Mesendoderm (in vitro differentiated cells): ENCODE data around the gene TTC23L. TPM values are rescaled to one million over a fixed set of nuclear protein-coding genes. Genes with fewer than 3 reads are reported as not detected.
A peak's percentile ranks its signal among the peaks of the same experiment; 100 is the strongest.

Experiments used
- DNase-seq: peaks from one replicate; pipeline ENCODE4 v3.0.0; 2013
- H2AK5ac ChIP-seq: 2 replicates; pipeline ENCODE4 v1.6.1; 2013; ENCODE audit warnings: low read length, inconsistent platforms
- H2BK120ac ChIP-seq: 2 replicates; pipeline ENCODE4 v1.6.1; 2013; ENCODE audit warnings: low read depth, mild to moderate bottlenecking, low read length, moderate library complexity, mixed read lengths
- H2BK15ac ChIP-seq: replicated peaks from 2 replicates; pipeline ENCODE4 v1.6.1; 2013; ENCODE audit warnings: low read depth, mild to moderate bottlenecking, moderate library complexity
- H2BK5ac ChIP-seq: 2 replicates; pipeline ENCODE4 v1.6.1; 2013; ENCODE audit warnings: low read length, inconsistent platforms
- H3K18ac ChIP-seq: 2 replicates; pipeline ENCODE4 v1.6.1; 2013; ENCODE audit warnings: mild to moderate bottlenecking, low read length, mixed read lengths
- H3K23ac ChIP-seq: one replicate; pipeline ENCODE4 v1.6.1; 2013; ENCODE audit warnings: low read length
- H3K27ac ChIP-seq: 2 replicates; pipeline ENCODE4 v1.5.1; 2013; ENCODE audit warnings: low read depth, mild to moderate bottlenecking, inconsistent platforms, low read length, moderate library complexity
- H3K27me3 ChIP-seq: 2 replicates; pipeline ENCODE4 v1.6.1; 2013; ENCODE audit warnings: low read length, control low read depth, mild to moderate bottlenecking, inconsistent platforms; ENCODE audit not compliant: insufficient read depth, poor library complexity
- H3K36me3 ChIP-seq: 2 replicates; pipeline ENCODE4 v1.6.1; 2013; ENCODE audit warnings: low read length, inconsistent platforms; ENCODE audit not compliant: control insufficient read depth, insufficient read depth
- H3K4ac ChIP-seq: one replicate; pipeline ENCODE4 v1.6.1; 2013; ENCODE audit warnings: low read depth, mild to moderate bottlenecking, low read length, moderate library complexity
- H3K4me1 ChIP-seq: 2 replicates; pipeline ENCODE4 v1.6.1; 2013; ENCODE audit warnings: low read depth, low read length, inconsistent platforms; ENCODE audit not compliant: control insufficient read depth
- H3K4me2 ChIP-seq: 2 replicates; pipeline ENCODE4 v1.6.1; 2013; ENCODE audit warnings: low read length
- H3K4me3 ChIP-seq: 2 replicates; pipeline ENCODE4 v1.5.1; 2013; ENCODE audit warnings: mild to moderate bottlenecking, low read length
- H3K56ac ChIP-seq: one replicate; pipeline ENCODE4 v1.6.1; 2013; ENCODE audit warnings: low read length
- H3K79me1 ChIP-seq: 2 replicates; pipeline ENCODE4 v1.6.1; 2013; ENCODE audit warnings: low read length, inconsistent platforms
- H3K79me2 ChIP-seq: 2 replicates; pipeline ENCODE4 v1.6.1; 2013; ENCODE audit warnings: mild to moderate bottlenecking, low read length; ENCODE audit not compliant: control insufficient read depth, insufficient read depth
- H3K9ac ChIP-seq: 2 replicates; pipeline ENCODE4 v1.6.1; 2013; ENCODE audit warnings: low read length, inconsistent platforms
- H4K5ac ChIP-seq: one replicate; pipeline ENCODE4 v1.6.1; 2013; ENCODE audit warnings: low read length
- H4K8ac ChIP-seq: one replicate; pipeline ENCODE4 v1.6.1; 2013; ENCODE audit warnings: low read depth, mild to moderate bottlenecking, control low read depth, low read length, moderate library complexity
- WGBS: extraction: QIAGEN DNeasy Blood & Tissue Kit; methylation state at CpG from one replicate; pipeline ENCODE4 v1.1.7; 2013; ENCODE audit warnings: low lambda C conversion rate, missing lambda C conversion rate; ENCODE audit not compliant: insufficient coverage; ENCODE audit errors: extremely low coverage; 5-methylcytosine and 5-hydroxymethylcytosine counted together
- polyA plus RNA-seq, 2 experiments: library from polyadenylated mRNA; stranded (reverse); fragments of 200-250 nt; gene quantifications; one replicate each; pipeline ENCODE4 v1.2.3, GENCODE V29; 2013

TTC23L gene, protein sequence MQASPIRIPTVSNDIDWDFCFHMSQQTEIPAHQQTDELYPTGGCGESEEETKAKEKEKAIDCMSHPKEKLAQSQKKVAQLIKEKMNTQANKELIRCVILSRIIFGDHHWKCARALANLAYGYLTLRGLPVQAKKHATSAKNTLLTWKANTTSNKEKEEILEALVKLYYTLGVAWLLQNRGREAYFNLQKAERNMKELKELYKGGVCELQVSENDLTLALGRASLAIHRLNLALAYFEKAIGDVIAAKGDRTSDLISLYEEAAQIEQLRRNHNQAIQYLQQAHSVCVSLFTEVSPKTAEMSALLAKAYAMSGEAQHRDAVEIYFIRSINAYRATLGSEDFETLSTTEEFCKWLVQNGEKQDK
- polyA plus RNA-seq (2013, experiment 1 of 2), result 0.91 TPM
- polyA plus RNA-seq (2013, experiment 2 of 2), result 0.32 TPM

DNA sequence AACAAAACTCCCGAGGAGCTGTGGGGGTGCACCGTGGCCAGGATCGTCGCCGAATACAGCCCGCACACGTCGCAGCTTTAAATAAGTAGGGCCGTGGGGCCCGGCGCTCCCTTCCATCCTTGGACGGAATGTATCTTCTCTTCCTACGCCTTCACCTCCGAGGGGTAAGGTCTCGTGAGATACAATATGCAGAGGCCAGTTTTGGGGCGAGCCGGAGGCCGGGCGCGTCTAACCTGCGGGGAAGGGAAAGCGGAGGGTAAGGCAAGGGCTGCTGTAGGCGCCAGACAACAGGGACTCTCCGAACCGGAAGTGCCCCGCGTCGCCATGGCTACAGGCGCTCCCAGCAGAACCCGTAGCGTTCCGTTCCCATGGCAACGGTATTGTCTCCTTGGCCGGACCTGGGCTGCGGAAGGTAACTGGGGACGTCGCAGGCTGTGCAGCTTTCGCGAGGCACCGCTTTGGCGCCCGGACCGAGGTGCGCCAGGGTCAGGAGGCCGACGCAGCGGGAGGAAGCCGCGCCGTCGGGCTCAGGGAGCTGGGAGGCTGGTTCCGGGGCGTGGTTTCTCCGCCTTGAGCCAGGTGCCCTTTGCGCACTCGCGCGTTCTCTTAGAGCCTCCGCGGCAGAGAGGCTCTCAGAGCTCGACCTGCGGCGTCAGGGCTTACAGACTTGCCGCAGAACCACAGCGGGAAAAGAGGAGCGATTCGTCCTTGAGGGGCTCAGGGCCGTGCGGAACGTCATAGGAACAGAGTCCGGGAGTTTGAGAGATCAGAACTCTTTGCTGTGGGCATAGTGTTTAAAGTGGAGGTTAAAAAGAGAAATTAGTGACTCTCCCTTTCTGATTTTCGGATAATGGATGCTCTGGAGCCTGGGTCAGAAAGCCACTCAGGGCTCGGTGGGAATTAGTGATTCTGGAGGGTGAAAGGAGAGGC lies at the start of gene TTC23L:
Gene TTC23L (plus strand): TSS at position 380 of the 930 bp plus-strand sequence. CDS start 1,508 bp downstream, outside the sequence.
- peak within 1 kb of the TSS; percentile 85 for H3K56ac ChIP-seq
- no peaks in the 10 kb centered on the region for H3K36me3 ChIP-seq
- no peak within 1 kb of the TSS for H2AK5ac ChIP-seq
- H3K79me1 ChIP-seq, result no peaks in the 10 kb centered on the region
- H4K5ac ChIP-seq, result no peak within 1 kb of the TSS
- WGBS, result no CpG with 5 or more reads among the region's 73 CpGs
- peak within 1 kb of the TSS; percentile 50 for H3K4me3 ChIP-seq
- H3K4ac ChIP-seq, result no peak within 1 kb of the TSS
- peak within 1 kb of the TSS; percentile 75 for H3K4me2 ChIP-seq
- DNase-seq, result peak; percentile 99
- no peak within 1 kb of the TSS for H2BK5ac ChIP-seq
- H3K79me2 ChIP-seq, result no peaks in the 10 kb centered on the region
- no peaks in the 10 kb centered on the region for H3K4me1 ChIP-seq
- no peaks in the 10 kb centered on the region for H3K27me3 ChIP-seq
- peak within 1 kb of the TSS; percentile 67 for H3K9ac ChIP-seq
- H3K18ac ChIP-seq, result no peak within 1 kb of the TSS
- no peak within 1 kb of the TSS for H4K8ac ChIP-seq
- no peak within 1 kb of the TSS for H2BK15ac ChIP-seq
- H3K27ac ChIP-seq, result peak within 1 kb of the TSS; percentile 61
- no peak within 1 kb of the TSS for H2BK120ac ChIP-seq
- no peak within 1 kb of the TSS for H3K23ac ChIP-seq

DNA sequence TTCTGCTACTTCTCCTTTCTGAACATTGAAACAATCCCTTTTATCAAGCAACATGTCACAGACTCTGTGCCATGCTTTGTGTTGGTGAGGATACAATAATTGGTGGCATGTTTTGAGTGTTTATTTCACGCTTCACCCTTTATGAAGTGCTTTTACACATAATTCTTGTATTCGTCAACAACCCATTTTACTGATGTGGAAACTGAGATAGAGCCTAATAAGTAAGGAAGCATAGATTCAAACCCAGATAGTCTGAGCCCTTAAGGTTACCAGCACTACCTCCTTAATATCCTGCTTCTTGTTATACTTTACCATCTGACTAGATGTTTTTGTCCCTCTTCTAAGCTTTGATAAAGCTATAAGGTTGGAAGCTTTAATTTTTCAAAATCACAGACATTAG lies 49.3 kb upstream of the TTC23L start:
- Histone ChIP-seq H3K4me3 (no peak overlapping the region), H2BK15ac (no peak overlapping the region), H3K36me3 (no peaks in the 10 kb centered on the region), H3K23ac (no peak overlapping the region), H2BK5ac (no peak overlapping the region), H2AK5ac (no peak overlapping the region), H3K27ac (no peak overlapping the region), H3K9ac (no peak overlapping the region), H4K5ac (no peak overlapping the region), H3K79me1 (peaks cover 5% of the 10 kb centered on the region), H3K4ac (no peak overlapping the region), H2BK120ac (no peak overlapping the region), H3K4me1 (no peaks in the 10 kb centered on the region), H3K27me3 (no peaks in the 10 kb centered on the region), H3K18ac (no peak overlapping the region), H3K4me2 (no peak overlapping the region), H3K79me2 (peaks cover 2% of the 10 kb centered on the region), H4K8ac (no peak overlapping the region), H3K56ac (no peak overlapping the region)
- DNase-seq, result no peak
- WGBS, result no CpG with 5 or more reads among the region's 2 CpGs

DNA sequence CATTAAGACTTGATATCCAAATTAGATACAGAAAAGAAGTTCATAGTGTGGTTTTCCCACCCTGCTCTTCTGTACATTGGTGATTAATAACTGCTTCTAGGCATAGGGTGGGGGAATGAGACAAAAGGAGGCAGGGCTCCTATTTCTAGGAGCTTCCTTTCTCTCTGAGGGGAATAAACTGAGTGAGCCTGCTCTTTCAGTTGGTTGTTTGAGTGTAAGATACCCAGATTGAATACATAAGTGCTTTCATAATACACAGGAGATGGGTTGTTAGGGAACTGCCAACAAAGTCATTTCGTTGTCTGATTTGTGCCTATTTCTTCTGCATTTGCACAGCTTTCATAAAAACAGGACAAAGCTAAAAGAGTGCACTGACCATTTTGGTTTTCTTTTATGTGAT lies 48.9 kb upstream of the TTC23L start:
- H3K4me1 ChIP-seq, result no peaks in the 10 kb centered on the region
- H3K4me2 ChIP-seq, result no peak overlapping the region
- H3K4ac ChIP-seq, result no peak overlapping the region
- DNase-seq, result no peak
- H3K36me3 ChIP-seq, result no peaks in the 10 kb centered on the region
- H3K27me3 ChIP-seq, result no peaks in the 10 kb centered on the region
- no peak overlapping the region for H2BK5ac ChIP-seq
- H2BK120ac ChIP-seq, result no peak overlapping the region
- H3K56ac ChIP-seq, result no peak overlapping the region
- no peak overlapping the region for H2BK15ac ChIP-seq
- no peak overlapping the region for H3K9ac ChIP-seq
- no peak overlapping the region for H2AK5ac ChIP-seq
- no peak overlapping the region for H3K23ac ChIP-seq
- no peak overlapping the region for H3K4me3 ChIP-seq
- H3K79me1 ChIP-seq, result peaks cover 5% of the 10 kb centered on the region
- no peak overlapping the region for H4K5ac ChIP-seq
- H3K27ac ChIP-seq, result no peak overlapping the region
- H3K79me2 ChIP-seq, result peaks cover 2% of the 10 kb centered on the region
- H3K18ac ChIP-seq, result no peak overlapping the region
- no CpG with 5 or more reads among the region's 1 CpG for WGBS
- no peak overlapping the region for H4K8ac ChIP-seq

DNA sequence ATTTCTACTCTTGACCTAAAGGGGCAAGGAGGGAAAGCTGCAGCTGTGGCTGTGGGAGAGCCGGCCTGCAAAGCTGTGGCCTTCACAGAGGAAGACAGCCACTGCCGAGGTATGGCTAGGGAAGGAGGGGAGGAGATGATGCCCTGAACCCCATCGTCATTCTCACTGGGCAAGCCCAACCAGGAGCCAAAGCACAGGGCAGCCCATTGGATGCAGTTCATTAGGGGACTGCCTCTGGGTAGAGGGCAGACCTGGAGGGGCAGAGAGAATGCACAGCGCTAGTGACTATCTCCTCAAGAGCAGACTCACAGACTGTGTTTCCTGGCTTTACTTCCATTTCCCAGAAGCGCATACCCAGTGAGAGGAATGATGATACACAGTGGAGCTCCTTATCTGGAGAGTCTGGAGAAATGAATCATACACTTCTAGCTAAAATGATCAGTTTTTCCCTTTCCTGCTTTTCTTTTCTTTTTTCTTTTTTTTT lies 47.2 kb upstream of the TTC23L start:
- no CpG with 5 or more reads among the region's 5 CpGs for WGBS
- no peaks in the 10 kb centered on the region for H3K27me3 ChIP-seq
- DNase-seq, result no peak
- no peak overlapping the region for H3K4ac ChIP-seq
- no peak overlapping the region for H4K5ac ChIP-seq
- H2AK5ac ChIP-seq, result no peak overlapping the region
- H3K36me3 ChIP-seq, result no peaks in the 10 kb centered on the region
- no peak overlapping the region for H4K8ac ChIP-seq
- no peak overlapping the region for H3K18ac ChIP-seq
- peaks cover 5% of the 10 kb centered on the region for H3K79me1 ChIP-seq
- no peak overlapping the region for H3K4me3 ChIP-seq
- no peak overlapping the region for H3K23ac ChIP-seq
- H3K4me2 ChIP-seq, result no peak overlapping the region
- H2BK5ac ChIP-seq, result no peak overlapping the region
- H3K27ac ChIP-seq, result no peak overlapping the region
- no peak overlapping the region for H2BK15ac ChIP-seq
- no peak overlapping the region for H3K56ac ChIP-seq
- no peaks in the 10 kb centered on the region for H3K4me1 ChIP-seq
- no peak overlapping the region for H2BK120ac ChIP-seq
- H3K79me2 ChIP-seq, result peaks cover 2% of the 10 kb centered on the region
- no peak overlapping the region for H3K9ac ChIP-seq

DNA sequence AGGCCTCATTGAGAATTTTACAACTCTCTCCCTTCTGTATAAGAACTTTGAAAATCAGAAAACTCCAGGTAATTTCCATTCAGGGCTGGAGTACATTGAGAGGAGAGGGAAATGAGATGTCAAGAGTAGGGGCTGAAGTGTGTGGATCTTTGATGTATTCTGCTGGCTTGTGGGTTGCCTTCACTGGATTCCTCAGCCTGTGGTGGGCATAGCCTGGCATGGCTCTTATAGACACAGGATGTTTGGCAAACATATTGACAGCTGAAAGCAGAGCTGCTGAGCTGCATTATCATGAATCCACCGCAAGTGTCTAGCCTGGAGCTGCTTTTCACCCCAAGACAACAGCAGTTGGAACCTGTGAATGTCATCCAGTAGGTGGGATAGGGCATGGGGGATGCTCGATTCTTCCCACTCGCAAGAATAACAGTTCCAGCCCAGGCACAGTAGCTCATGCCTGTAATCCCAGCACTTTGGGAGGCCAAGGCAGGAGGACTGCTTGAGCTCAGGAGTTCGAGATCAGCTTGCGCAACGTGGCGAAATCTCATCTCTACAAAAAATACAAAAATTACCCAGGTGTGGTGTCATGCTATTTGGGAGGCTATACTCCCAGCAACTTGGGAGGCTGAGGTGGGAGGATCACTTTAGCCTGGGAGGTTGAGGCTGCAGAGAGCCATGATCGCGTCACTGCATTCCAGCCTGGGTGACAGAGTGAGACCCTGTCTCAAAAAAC lies 36.0 kb upstream of the TTC23L start:
- H2BK15ac ChIP-seq, result no peak overlapping the region
- H2BK120ac ChIP-seq, result no peak overlapping the region
- peaks cover 6% of the 10 kb centered on the region for H3K36me3 ChIP-seq
- WGBS, result no CpG with 5 or more reads among the region's 9 CpGs
- no peak overlapping the region for H3K23ac ChIP-seq
- no peak overlapping the region for H2AK5ac ChIP-seq
- no peak overlapping the region for H3K4me3 ChIP-seq
- no peak overlapping the region for H3K56ac ChIP-seq
- peaks cover 1% of the 10 kb centered on the region for H3K79me1 ChIP-seq
- no peak overlapping the region for H2BK5ac ChIP-seq
- no peak overlapping the region for H3K4ac ChIP-seq
- no peak overlapping the region for H4K8ac ChIP-seq
- no peaks in the 10 kb centered on the region for H3K79me2 ChIP-seq
- H3K18ac ChIP-seq, result no peak overlapping the region
- no peaks in the 10 kb centered on the region for H3K4me1 ChIP-seq
- H3K27me3 ChIP-seq, result no peaks in the 10 kb centered on the region
- no peak overlapping the region for H3K4me2 ChIP-seq
- no peak overlapping the region for H4K5ac ChIP-seq
- H3K27ac ChIP-seq, result no peak overlapping the region
- no peak for DNase-seq
- no peak overlapping the region for H3K9ac ChIP-seq
